Inferior parietal cortex (tissue), 1 donor: Measurements from ENCODE around the gene RPP14.
"Not testable (repeated sequence)": the region's sequence is repeated elsewhere in the genome, so short reads cannot be mapped to it uniquely, and the experiment has no call there.

Source experiments
- DNase-seq: peaks from one replicate; pipeline ENCODE4 v3.0.0-alpha.2; 2016; ENCODE audit errors: extremely low spot score

RPP14 gene

DNA sequence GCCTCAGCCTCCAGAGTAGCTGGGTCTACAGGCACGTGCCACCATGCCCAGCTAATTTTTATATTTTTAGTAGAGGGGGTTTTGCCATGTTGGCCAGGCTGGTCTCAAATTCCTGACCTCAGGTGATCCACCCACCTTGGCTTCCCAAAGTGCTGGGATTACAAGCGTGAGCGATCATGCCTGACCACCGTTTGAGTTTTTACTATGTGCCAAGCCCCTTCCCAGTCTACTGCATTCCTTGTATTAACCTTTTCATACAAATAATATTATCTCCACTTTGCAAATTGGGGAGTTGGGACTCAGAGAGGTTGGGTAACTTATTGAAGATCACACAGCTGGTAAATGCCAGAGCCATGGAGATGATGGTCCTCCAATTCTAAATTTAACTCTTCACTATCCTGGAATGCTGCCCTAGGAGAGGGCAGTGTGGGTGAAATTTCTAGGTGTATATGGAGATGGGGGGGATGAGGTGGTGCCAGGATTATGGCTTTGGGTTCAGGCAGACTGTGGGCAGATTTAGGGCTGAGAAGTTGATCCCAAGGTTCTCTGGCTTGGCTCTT is 25.6 kb downstream of the RPP14 start:
- no peak for DNase-seq

DNA sequence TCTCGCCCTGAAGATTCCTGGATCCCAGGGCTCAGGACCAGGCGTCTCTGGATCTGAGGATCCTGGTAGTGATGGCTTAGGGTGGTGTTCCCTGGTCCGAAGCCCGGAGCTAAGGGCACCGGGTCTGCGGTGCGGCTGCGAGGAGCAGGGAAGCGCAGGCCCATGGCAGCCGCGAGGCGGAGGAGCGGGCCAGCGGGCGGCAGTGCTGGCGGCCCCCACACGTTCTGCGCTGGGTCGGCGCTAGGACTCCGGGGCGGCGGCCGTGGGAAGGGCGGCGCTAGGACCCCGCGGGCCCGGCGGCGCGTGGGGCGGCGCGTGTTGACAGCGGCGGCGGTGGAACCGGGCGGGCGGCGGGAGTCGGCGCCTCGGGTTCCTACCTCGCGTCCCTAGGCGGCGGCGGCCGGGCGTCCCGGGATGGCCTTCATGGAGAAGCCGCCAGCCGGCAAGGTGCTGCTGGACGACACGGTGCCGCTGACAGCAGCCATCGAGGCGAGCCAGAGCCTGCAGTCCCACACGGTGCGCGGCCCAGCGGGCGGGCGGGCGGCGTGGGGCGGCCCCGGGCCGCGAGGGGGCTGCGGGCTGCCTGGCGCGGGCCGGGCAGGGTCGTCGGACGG is 26.6 kb downstream of the RPP14 start, which contains the start of gene PXK:
PXK (plus strand) TSS at position 318 of the 614 bp plus-strand sequence; CDS start at position 415, 97 bp downstream.
- DNase-seq: peak; percentile 77

DNA sequence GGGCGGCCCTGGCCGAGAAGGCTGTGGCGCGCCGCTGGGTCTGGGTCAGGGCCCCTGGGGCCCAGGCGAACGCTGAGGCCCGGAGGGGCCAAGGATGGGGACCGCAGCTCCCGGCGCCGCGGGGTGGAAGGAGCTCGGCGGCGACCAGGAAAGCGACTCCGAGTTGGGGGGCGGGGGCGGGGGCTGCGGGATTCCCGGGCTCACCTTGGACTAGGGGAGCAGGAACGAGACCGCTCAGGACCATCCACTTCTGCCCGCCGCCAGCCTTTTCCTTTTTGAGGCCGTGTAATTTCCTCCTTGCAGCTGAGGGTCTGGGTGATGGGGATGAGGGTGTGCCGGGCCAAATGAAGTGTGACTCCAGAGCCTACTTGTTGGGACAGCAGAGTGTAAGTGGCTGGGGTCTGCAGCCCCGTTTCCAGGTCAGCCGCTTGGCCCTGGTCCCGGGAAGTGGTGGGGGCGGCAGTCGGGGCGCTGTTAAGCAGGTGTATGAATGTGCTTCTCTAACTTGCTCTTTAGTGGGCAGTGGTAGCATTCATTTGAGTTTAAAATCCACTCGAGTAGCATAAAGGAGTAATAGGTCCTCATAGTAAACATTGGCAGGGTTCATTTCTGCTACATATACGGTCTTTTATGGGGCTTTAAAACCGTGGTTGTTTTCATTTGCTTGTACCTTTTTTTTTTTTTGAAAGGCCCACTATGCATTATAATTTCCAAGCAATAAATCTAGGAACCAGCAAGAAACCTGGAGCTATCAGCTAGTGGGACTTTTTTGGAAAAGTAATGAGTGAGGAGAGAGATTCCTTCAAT is 27.4 kb downstream of the RPP14 start:
- peak; percentile 35 for DNase-seq

DNA sequence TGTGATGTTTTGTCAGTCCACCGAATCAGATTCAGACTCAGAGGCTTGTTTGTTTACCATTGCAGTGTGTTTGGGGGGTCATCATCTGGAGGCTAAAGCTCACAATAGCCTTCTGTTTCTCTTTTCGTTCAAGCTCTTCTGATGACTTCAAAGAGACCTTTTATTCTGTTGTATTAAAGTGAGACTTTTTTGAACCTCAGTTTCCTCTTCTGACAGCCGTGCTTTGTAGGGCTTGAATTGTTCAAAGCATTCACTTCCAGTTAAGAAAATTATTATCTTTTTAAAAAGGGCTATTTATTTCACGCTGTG is 27.9 kb downstream of the RPP14 start:
- peak; percentile 78 for DNase-seq

DNA sequence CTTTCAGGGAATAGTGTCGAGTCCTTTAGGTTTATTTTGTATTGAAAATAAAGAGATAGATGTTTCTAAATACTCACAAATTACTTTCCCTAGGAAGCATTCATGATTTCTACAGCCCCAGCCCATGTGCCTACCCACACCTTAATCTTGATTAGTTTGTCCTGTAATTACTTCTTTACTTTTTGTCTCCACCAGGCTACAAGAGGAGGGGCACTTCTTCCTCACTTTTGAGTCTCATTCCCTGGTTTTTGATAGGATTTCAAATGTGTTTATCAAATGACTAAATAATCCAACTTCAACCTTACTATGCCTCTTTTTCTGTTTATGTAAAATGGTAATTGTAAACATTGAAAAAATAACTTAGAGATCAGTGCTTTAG is 28.4 kb downstream of the RPP14 start:
- DNase-seq: no peak

DNA sequence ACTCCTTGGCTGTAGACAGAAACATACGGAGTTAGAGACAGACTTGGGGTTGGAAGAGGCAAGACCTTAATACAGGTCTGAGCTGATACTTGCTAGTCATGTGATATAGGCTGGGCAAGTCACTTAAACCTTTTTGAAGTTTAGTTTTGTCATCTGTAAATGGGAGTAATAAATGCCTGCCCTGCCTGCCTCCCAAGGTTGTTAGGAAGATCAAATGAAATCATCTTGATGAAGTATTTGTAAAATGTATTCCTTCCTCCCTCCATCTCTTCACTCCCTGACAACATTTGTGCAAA is 29.6 kb downstream of the RPP14 start:
- peak; percentile 23 for DNase-seq

DNA sequence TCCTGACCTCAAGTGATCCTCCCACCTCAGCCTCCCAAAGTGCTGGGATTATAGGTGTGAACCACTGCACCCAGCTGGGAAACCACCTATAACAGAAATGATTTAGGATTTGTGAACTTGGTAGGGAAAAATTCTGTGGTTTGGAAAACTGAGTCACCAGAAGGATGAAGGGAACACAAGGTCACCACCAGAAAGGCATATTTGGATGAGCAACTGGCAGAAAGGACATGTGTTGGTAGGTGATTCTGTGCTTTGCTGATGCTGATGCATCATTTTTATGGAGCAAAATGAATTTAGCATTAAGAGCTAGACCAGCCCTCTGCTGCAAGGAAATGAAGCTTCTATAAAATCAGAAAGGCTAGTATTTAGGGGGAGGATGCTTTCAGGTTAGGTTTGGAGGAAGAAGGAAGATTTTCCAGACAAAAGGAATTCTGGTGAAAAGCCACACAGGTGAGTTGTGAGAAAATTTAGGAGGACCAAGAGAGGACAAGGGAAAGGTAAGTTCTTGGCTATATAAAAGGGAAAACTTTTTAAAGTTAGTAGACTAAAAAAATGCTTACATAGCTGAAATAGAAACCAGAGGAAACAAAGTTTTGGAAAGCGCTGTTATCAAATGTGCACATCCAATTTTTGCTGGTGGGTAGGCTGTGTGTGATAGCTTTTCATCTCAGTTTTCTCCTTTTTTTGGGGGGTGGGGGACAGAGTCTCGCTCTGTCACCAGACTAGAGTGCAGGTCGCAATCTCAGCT is 30.3 kb downstream of the RPP14 start:
- DNase-seq: no peak

DNA sequence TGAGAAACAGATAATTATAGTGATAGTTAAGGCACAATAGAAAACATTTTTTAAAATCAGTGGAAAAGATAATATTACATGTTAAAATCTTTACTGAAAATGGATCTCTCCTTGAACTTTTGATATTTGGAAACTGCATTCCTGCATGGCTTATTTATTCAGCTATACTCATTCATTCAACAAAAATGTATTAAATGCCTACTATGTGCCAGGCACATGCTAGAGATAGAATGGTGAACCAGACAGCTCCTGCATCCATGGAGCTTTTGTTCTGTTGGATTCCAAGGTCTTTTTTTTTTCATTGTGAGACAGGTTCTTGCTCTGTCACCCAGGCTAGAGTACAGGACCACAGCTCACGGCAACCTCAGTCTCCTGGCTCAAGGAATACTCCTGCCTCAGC is 31.1 kb downstream of the RPP14 start:
- no peak for DNase-seq

DNA sequence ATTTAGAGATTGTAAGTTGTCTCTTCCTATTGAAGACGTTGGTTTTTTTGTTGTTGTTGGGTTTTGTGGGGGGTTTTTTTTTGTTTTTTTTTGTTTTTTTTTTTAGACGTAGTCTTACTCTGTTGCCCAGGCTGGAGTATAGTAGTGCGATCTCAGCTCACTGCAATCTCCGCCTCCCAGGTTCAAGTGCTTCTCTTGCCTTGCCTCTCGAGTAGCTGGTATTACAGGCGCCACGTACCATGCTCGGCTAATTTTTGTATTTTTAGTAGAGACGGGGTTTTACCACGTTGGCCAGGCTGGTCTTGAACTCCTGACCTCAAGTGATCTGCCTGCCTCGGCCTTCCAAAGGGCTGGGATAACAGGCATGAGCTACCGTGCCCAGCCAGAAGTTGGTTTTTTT is 33.1 kb downstream of the RPP14 start:
- DNase-seq: not testable (repeated sequence)

DNA sequence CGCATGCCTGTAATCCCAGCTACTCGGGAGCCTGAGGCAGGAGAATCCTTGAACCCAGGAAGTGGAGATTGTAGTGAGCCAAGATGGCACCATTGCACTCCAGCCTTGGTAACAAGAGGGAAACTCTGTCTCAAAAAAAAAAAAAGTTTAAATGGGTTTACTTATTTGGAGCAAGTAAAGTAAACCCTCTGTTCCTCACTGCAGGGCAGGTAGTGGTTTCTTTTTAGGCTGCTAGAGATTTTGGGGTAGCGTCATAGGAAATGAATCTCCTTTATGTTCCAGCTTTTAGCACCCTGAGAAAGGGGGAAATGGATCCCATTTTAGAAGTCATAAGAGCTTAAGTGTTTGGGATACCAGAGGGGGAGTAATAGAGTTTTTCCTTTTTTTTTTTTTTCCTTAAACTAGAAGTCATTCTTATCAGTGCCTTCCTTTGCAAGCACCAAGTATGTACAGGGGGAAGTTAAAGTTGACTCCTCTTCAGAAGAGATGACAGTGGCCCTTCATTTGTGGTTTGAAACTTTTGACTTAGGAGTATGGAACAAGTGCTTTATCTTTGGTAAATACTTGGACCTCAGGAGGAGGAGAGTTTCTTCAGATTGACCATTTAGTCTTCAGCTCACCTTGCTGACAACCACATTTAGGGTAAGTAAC is 34.7 kb downstream of the RPP14 start:
- no peak for DNase-seq

DNA sequence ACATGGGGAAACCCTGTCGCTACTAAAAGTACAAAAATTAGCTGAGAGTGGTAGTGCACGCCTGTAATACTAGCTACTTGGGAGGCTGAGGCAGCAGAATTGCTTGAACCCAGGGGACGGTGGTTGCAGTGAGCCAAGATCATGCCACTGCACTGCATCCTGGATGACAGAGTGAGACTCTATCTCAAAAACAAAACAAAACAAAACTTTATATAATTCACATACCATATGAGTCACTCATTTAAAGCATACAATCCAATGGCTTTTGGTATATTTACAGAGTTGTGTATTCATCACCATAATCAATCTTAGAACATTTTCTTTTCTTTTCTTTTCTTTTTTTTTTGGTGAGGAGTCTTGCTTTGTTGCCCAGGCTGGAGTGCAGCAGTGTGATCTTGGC is 35.3 kb downstream of the RPP14 start:
- DNase-seq: no peak

DNA sequence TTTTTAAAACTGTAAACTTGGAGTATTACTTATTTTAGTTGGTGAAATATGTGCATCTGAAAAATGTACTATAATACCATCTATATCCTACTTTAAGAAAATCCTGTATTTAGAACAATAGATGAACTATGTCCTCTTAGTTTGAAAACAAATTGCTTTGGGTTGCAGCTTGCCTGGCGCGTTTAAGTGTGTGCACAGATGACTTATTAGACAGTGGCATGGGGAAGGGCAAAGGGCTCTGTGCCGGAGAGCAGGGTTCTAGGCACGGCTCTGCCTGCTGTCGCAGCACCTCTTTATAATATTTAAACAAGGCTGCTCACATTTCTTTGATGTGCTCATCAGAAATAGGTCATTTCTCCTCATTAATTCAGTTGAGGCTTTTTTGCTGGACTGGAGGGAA is 36.6 kb downstream of the RPP14 start:
- DNase-seq: no peak

DNA sequence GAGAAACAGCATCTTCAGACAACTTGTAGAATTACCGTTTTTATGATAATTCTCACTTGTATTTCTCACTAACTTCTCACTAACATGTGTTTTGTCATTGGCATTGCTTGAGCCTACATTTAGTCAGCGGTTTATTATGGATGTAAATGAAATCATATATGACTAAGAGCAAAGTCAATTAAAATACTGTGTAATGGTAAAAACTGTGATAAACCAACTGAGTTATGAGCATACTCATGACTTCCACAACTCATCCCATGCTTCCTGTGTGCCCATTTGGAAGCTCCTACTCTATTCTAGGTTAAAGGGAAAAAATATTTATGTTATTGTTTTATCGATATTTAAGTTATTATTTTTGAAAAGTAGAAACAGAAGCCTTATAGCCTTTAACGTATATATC is 39.4 kb downstream of the RPP14 start:
- DNase-seq: no peak

DNA sequence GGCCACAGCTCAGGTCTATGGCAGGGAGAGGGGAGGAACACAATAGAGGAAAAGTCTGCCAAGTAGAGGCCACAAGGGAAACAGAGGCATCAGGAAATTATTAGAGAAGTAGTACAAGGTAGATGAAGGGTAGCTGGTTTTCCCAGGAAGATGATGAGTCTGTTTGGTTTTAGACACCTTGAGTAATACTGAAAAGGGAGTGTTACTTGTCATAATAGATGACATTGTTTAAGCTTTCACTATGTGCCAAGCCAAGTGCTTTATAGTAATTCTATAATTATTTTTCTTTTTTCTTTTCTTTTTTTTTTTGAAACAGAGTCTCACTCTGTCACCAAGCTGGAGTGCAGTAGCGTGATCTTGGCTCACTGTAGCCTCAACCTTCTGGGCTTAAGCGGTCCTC is 40.3 kb downstream of the RPP14 start:
- DNase-seq: no peak

DNA sequence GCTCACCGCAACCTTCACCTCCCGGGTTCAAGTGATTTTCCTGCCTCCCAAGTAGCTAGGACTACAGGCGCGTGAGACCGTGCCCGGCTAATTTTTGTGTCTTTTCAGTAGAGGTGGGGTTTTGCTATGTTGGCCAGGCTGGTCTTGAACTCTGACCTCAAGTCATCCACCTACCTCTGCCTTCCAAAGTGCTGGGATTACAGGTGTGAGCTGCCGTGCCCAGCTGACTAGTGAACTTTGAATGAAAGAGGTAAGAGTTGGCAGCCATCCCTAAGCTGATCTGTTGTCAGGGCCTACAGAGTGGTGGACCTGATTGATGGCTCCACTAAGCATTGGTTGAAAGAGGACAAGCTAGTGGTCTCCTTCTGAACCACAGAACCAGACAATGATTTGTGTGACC is 41.9 kb downstream of the RPP14 start:
- no peak for DNase-seq

DNA sequence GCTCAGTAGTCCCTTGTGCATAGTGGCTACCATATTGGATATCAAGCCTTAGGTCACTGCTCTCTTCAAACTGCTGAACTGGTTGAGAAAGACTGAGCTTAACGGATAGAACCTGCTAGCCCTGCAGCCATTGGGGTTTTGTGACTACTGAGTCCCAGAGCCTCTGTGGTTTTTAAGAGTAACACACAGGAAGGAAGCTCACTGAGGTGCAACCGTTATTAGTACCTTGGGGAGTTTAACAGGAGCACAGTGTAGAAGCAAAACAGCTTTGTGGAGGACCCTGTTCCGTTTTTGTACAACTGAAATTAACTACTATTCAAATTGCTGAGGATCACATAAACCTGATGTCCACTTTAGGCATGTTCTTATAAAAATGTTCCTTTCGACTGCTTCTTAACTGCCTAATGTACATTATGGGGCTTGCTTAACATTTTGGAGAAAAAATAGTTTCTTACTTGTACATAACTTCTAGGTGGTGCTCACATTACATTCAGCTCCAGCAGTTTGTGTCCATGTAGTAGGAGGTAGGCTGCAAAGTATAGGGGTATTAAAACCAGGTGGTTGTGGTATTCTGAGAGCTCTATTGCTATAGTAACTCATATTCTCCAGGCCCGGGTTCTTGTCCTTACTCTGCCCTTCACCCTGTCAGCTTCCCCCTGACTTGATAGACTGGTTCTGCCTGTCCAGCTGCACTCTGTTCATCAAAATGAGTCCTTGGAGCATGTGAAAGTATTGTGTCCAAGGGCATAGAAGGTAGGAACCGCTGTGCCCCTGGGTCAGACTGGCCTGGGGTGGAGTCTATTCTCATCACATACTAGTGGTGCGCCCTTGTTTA is 44.0 kb downstream of the RPP14 start:
- no peak for DNase-seq

DNA sequence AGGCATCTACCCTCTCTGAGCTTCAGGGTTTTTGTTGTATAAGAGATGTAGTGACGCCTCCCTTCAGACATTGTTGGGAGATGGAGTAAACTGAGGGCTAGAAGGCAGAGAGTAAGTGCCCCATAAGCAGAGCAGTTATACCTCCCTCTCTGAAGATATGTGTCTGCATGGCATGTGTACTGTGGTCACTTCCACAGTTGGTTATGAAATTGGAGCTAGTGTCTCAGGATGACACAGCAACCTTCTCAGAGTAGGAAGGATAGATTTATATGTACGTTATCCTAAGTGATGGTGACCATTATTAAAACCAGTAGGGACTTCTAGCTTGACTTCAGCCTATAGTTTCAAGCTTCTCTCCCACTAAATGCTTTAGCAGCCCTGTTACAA is 44.6 kb downstream of the RPP14 start:
- DNase-seq: no peak

DNA sequence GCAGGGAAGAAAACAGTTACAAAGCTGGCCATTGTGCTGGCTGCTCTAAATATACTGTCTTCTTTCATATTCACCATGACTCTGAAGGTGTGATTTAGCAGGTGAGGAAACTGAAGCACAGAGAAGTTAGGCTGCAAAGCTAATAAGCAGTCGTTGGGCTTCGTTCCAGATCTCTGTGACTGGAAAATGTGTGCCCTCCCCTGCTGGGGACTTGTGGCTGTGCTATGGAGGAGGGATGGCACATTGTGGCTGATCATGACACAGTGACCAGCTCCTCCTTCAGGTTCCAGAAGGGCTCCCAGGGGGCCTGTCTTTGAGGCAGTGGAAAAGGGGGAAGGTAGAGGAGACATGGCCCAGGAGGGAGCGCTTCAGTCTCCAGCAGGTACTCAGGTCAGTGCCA is 45.9 kb downstream of the RPP14 start:
- no peak for DNase-seq

DNA sequence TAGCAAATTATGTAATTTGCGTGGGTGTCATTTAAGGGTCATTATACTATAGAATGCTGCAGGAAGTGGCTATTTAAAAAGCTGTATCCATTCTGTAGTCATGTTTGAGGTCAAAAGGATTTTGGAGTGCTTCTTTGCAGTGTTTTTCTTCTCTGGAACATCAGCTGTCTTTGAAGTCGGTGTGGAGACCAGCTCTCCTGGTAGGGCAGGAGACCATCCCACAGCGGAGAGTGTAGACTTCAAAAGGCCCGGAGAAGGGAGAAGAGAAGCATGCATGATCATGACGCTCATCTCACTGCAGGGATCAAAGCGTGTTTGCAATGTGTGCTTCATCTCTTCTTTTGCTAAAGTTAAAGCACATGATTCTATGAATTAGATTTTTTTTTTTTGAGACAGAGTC is 46.6 kb downstream of the RPP14 start:
- DNase-seq: no peak

DNA sequence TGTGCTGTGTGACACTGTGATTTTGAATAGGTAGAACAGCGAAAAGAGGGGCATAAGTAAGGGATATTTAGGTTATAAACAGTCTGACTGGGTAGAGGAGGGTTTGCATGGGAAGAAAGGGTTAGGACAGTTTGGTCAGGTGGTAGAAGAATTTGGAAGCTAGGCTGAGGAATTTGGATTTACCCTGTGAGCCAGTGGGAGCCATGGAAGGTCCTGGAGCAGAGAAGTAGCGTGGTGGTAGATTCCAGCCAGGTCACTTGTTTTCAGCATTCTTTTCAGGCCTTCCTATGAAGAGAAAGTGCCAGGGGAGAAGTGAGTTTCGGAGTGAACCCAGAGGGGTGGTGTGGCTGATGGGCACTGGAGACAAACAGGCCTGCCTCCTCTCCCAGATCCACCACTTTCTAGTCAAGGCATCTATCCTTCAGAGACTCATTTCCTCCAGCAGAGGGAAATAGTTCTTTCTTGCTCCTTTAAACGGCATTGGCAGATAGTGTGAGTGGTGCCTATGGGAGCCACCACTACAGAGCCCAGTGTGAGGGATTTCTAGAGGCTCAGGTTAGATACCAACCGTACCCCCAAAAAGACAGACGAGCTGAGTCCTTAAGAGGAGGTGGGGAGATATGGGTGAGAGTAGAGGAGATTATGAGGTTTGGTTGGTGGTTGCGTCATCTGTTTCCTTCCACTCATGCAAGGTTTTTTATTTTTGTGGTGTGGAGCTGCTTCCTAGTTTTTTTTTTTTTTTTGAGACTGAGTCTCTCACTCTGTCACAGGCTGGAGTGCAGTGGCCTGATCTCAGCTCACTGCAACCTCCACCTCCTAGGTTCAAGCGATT is 47.9 kb downstream of the RPP14 start:
- no peak for DNase-seq

DNA sequence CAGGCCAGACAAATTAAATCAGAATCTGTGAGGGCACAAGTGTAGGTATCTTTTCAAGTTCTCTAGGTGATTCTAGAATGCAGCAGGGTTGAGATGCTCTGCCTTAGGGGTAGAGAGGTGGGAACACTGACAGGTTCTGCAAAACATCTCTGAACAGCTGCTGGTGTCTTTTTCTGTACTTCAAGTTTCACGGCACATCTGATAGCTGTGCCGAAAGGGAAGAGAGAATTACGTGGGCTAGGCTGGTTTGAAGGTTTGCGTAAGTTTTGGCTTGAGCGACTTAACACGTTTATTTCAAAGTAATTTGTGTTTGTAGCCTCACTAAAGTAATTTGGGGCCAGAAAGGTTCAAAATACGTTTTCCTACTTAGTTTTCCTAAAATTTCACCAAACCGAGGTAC is 49.1 kb downstream of the RPP14 start:
- no peak for DNase-seq
